GM06990 (cell line): ENCODE results near the gene ATP23.

Source experiments
- DNase-seq: peaks from one replicate; pipeline ENCODE4 v3.0.0-alpha.2; 2011; ENCODE audit not compliant: insufficient read length; ENCODE audit errors: extremely low read depth
- H3K27me3 ChIP-seq: replicated peaks from 2 replicates; pipeline ENCODE4 v1.6.0; 2011; ENCODE audit warnings: low read length; ENCODE audit not compliant: control insufficient read depth, insufficient read depth
- H3K36me3 ChIP-seq: 2 replicates; pipeline ENCODE4 v1.5.1; 2011; ENCODE audit warnings: low read length; ENCODE audit not compliant: control insufficient read depth, insufficient read depth
- H3K4me3 ChIP-seq: replicated peaks from 2 replicates; pipeline ENCODE4 v1.5.1; 2011; ENCODE audit warnings: low read depth, mild to moderate bottlenecking, control low read depth, low read length
- TF ChIP-seq, protein P1 (sequence below): IDR thresholded peaks from 2 replicates; pipeline ENCODE4 v1.5.1; 2011; ENCODE audit warnings: low read length, control low read depth, mild to moderate bottlenecking, inconsistent platforms; ENCODE audit not compliant: insufficient read depth, poor library complexity, severe bottlenecking

Gene ATP23

DNA sequence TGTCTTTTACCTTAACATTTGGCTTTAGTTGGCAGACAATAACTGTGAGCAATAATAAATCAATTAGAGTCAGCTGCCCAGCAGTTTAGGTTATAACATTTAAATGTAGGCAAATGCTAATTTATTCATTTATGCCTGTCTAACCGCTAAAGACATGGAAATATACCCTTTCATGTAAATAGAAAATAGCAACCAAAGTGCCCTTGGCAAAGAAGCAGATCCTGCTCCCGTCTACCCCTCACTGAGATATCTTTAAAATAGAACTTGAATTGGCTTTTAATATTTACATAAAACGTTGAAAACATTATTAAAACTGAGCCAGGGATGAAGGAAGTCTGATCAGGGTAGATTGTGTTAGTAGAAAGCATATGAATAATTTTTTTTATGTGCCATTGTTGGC, 67.3 kb downstream of the ATP23 start:
- Histone ChIP-seq H3K4me3 (no peak overlapping the region), H3K36me3 (no peaks in the 10 kb centered on the region), H3K27me3 (no peaks in the 10 kb centered on the region)
- TF ChIP-seq, protein P1, sequence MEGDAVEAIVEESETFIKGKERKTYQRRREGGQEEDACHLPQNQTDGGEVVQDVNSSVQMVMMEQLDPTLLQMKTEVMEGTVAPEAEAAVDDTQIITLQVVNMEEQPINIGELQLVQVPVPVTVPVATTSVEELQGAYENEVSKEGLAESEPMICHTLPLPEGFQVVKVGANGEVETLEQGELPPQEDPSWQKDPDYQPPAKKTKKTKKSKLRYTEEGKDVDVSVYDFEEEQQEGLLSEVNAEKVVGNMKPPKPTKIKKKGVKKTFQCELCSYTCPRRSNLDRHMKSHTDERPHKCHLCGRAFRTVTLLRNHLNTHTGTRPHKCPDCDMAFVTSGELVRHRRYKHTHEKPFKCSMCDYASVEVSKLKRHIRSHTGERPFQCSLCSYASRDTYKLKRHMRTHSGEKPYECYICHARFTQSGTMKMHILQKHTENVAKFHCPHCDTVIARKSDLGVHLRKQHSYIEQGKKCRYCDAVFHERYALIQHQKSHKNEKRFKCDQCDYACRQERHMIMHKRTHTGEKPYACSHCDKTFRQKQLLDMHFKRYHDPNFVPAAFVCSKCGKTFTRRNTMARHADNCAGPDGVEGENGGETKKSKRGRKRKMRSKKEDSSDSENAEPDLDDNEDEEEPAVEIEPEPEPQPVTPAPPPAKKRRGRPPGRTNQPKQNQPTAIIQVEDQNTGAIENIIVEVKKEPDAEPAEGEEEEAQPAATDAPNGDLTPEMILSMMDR: no peak
- DNase-seq: no peak
